ENCODE measurements around the gene PHC2.

DNA sequence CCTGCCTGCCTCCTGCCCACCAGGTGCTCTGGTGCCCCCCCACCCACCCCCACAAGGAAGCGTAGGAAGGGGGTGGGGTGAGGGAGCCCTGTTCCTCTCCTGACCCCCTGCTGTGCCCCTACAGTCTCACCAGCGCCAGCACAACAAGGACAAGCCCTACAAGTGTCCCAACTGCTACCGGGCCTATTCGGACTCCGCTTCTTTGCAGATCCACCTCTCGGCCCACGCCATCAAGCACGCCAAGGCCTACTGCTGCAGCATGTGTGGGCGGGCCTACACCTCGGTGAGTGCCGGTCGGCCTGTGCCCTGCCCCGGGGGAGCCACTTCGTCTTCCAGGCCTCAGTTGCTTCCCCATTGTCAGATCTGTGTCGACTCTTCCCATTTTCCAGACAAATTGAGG is 135.9 kb downstream of the PHC2 start:
- TF ChIP-seq POLR2A (IDR thresholded peaks at IDR 0.05), result no peak
- TF ChIP-seq, protein P1, sequence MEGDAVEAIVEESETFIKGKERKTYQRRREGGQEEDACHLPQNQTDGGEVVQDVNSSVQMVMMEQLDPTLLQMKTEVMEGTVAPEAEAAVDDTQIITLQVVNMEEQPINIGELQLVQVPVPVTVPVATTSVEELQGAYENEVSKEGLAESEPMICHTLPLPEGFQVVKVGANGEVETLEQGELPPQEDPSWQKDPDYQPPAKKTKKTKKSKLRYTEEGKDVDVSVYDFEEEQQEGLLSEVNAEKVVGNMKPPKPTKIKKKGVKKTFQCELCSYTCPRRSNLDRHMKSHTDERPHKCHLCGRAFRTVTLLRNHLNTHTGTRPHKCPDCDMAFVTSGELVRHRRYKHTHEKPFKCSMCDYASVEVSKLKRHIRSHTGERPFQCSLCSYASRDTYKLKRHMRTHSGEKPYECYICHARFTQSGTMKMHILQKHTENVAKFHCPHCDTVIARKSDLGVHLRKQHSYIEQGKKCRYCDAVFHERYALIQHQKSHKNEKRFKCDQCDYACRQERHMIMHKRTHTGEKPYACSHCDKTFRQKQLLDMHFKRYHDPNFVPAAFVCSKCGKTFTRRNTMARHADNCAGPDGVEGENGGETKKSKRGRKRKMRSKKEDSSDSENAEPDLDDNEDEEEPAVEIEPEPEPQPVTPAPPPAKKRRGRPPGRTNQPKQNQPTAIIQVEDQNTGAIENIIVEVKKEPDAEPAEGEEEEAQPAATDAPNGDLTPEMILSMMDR (IDR thresholded peaks at IDR 0.05), result no peak

All from heart left ventricle (tissue), 13 donors.